ENCODE results near the gene FILIP1.
"Not testable (repeated sequence)": the region's sequence is repeated elsewhere in the genome, so short reads cannot be mapped to it uniquely, and the experiment has no call there.

Gene FILIP1

DNA sequence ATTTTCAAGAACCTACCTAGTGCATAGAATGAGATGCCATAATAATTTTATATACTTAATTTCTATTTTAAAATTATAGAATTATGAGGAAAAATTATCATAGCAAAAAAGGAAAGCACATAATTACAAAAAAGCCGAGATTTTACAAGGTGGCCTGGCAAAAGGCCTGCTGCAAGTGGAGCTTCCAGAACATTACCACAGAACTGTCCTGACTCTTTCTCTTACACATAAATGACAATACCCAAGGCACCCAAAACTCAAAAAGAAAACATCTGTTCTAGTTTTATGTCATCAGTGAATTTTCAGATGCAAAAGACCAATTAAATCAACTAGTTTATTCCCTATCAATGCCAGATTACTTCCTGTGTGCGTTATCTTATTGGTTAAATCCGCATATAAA lies 74.2 kb downstream of the FILIP1 start:
- DNase-seq: no peak

- DNase-seq: no peak
Observed at GRCh38 chr6:75418233-75418632, 75.4 kb downstream of the FILIP1 start.

- no peak for DNase-seq
Observed at GRCh38 chr6:75416443-75416842, 77.2 kb downstream of the FILIP1 start.

DNA sequence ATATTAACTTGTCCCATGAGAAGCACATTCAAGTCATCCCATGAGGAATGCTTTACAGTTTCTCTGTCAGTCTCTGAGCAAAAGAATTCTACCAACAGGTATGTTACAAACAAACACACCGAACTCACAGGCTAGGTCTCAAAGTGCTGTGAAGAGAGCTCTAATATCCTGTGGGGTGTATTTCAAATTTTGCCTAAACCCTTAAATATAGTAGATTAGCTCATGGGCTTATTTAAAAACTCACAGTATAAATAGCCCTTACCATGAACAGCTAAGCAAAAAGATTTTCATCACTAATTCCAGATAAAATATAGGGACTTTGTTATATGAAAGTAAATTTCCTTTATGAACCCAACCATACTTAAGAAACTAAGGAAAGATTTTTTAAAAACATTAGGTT lies 77.8 kb downstream of the FILIP1 start:
- DNase-seq: no peak

GRCh38 chr6:75414445-75415021 lies 79.1 kb downstream of the FILIP1 start:
- DNase-seq: no peak

GRCh38 chr6:75412969-75413662 lies 80.5 kb downstream of the FILIP1 start:
- DNase-seq: no peak

- not testable (repeated sequence) for DNase-seq
Observed at GRCh38 chr6:75410564-75410963, 83.0 kb downstream of the FILIP1 start.

GRCh38 chr6:75409928-75410327 lies 83.7 kb downstream of the FILIP1 start:
- no peak for DNase-seq

- DNase-seq: no peak
Observed at GRCh38 chr6:75409286-75409685, 84.3 kb downstream of the FILIP1 start.

- DNase-seq: no peak
Observed at GRCh38 chr6:75403563-75404080, 90.0 kb downstream of the FILIP1 start.

DNA sequence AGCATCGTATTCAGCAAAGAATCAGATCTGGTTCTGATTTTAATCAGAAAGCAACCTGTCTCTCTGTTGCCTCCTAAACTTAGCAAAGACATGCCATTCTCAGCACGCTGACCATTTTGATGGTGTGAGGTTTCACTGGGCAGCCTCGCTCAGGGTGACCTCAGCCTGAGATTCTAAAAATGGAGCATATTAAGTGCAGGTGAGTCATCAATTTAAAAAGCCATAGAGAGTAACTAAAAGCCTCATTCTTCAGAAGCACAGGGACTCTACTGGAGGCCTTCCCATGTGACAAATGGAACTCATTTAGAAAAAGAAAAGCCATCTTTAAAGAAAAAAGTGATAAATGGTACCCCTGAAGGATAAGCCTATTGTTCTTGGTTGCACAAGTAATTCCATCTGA lies 91.3 kb downstream of the FILIP1 start:
- no peak for DNase-seq

- no peak for DNase-seq
Observed at GRCh38 chr6:75397656-75398465, 95.7 kb downstream of the FILIP1 start.

- no peak for DNase-seq
Observed at GRCh38 chr6:75397171-75397570, 96.4 kb downstream of the FILIP1 start.

DNA sequence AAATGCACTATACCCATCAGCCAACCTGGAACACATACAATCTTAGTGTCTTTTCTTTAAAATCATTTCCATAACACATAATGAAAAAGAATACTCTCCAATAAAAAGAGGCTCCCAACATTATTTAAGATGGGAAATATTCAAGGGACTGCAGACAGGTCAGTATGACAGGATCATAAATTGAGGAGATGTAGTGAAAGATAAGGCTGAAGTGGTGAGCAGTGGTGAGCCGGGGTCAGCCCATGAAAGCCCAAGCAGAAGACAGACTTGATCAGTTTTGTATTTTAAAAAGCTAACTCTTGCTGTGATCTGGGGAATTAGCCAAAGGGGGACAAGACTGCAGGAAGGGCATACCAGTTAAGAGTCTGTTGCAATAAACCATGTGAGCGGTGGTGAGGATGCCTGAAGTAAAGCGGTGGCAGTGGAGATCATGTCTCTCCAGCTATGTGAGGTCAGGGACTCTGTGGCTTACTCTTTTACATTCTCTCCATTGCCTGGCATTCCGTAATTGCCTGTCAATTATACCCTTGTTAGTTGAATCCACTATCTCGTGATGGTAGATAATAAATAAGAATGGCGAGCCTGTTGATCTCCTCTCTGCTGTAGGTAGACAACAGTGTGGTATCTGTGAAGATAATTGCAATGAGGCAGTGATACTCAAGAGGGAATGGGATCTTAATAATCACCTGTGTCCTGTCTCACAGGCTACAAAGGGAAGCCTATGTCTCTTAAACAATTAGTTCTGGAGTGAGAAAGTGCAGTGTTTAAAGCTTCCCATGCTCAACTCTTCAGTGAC lies 97.4 kb downstream of the FILIP1 start:
- DNase-seq: no peak

DNA sequence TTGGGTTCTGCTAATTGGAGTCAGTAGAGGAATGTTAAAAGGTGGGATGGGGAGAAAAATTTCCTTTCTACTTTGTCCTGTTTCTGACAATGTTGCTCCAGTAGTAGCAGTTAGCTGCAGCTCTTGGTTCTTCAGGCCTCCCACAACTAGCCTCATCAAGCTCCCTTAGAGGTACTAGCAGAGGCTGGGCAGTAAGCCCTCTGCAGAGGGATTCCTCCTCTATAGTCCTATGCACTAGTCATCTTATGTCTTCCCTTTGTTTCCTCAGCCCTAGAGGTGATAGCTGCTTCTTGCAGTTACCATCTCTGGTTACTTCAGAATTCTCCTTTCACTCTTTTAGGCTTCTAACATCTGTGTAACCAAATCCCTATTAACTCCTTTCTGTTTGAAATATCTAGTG lies 99.8 kb downstream of the FILIP1 start:
- DNase-seq: no peak

DNA sequence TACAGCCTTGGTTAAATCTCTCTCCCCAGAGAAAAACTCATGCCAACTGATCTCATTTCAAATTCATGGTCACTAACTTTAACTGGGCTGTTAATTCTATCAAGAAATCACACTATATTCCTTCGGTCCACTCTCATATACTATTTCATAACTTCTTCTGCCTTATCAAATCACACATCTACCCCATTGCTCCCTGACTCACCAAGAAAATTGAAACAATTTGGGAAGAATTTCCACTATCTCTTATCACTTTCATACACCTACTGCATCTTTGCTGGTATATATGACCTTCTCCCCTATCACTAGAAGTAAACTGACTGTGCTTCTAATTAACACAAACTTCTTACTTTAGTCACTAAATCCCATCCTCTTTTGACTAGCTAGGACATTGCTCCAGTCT lies 102.3 kb downstream of the FILIP1 start:
- no peak for DNase-seq

GRCh38 chr6:75386050-75386770 lies 107.4 kb downstream of the FILIP1 start:
- DNase-seq: no peak

DNA sequence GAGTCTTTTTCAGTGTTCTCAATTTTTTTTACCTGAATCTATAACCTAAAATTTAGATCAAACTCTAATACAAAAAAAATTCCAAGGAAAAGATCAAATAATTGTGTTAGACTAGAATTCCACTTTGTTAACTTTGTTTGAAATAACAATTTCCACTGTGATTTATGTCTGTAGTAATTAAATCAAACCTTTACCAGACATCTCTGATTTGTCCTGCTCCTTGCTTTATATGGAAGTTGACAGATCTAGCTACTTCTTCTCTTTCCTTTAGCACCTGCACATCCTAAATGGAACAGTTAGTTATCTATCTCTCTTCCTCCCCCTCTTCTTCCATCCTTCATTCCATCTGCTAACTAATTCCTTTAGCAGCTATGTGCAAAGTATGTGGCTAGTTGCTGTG lies 109.5 kb downstream of the FILIP1 start:
- DNase-seq: no peak

- no peak for DNase-seq
Observed at GRCh38 chr6:75382634-75382900, 111.0 kb downstream of the FILIP1 start.

- no peak for DNase-seq
Observed at GRCh38 chr6:75381877-75382633, 111.5 kb downstream of the FILIP1 start.

- no peak for DNase-seq
Observed at GRCh38 chr6:75379536-75379935, 114.1 kb downstream of the FILIP1 start.

DNA sequence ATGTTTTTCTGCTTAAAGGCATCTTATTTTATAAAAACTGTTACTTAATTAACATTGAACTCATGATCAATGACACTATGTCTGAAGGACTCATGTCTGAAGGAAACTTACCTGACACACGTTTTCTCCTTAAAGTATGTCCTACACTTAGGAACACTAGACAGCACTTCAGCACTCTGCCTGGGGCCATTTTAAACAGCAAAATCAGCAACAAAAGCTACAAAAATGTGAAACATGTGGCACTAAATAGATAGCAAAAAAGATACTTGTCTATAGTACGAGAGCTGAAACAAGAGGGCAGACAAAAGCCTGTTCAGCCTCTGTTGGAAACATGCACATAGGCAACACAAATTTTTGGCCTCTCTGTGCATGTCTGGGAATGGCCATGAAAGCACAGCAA lies 115.5 kb downstream of the FILIP1 start:
- no peak for DNase-seq

Measured in hematopoietic multipotent progenitor cell treated with erythropoietin and hydrocortisone succinate and interleukin-3 and kit ligand, for 6 days (in vitro differentiated cells).